BLaER1 treated with 17β-estradiol and CSF1 and Interleukin-3, amounts not matched to agents 10 nM and 100 nM (cell line): ENCODE measurements around the gene MED17.
A peak's percentile ranks its signal among the peaks of the same experiment; 100 is the strongest.

Experiments used
- H3K27ac ChIP-seq, 11 experiments: shearing (Covaris generic); formaldehyde crosslinking; 2 replicates each; pipeline ENCODE4 v1.8.1; 2022
- H3K27me3 ChIP-seq, 11 experiments: shearing (Covaris generic); formaldehyde crosslinking; 2 replicates each; pipeline ENCODE4 v1.8.1; 2022
- H3K36me3 ChIP-seq, 11 experiments: shearing (Covaris generic); formaldehyde crosslinking; 2 replicates each; pipeline ENCODE4 v1.8.1; 2022
- H3K4me1 ChIP-seq, 10 experiments: shearing (Covaris generic); formaldehyde crosslinking; 2 replicates each; pipeline ENCODE4 v1.8.1; 2022
- H3K4me2 ChIP-seq, 11 experiments: shearing (Covaris generic); formaldehyde crosslinking; 2 replicates each; pipeline ENCODE4 v1.8.1; 2022
- H3K4me3 ChIP-seq, 10 experiments: shearing (Covaris generic); formaldehyde crosslinking; 2 replicates each; pipeline ENCODE4 v1.8.1; 2022
- H3K9ac ChIP-seq, 11 experiments: shearing (Covaris generic); formaldehyde crosslinking; 2 replicates each; pipeline ENCODE4 v1.8.1; 2022
- H3K9me3 ChIP-seq, 11 experiments: shearing (Covaris generic); formaldehyde crosslinking; replicated peaks in 1 of 11; 2 replicates each; pipeline ENCODE4 v1.8.1; 2022
- H4K20me1 ChIP-seq, 11 experiments: shearing (Covaris generic); formaldehyde crosslinking; 2 replicates each; pipeline ENCODE4 v1.8.1; 2022
- Cebpa-rat ChIP-seq, 11 experiments: shearing (Covaris generic); IDR thresholded peaks; 2 replicates each; pipeline ENCODE4 v1.8.1; 2022

The MED17 gene

DNA sequence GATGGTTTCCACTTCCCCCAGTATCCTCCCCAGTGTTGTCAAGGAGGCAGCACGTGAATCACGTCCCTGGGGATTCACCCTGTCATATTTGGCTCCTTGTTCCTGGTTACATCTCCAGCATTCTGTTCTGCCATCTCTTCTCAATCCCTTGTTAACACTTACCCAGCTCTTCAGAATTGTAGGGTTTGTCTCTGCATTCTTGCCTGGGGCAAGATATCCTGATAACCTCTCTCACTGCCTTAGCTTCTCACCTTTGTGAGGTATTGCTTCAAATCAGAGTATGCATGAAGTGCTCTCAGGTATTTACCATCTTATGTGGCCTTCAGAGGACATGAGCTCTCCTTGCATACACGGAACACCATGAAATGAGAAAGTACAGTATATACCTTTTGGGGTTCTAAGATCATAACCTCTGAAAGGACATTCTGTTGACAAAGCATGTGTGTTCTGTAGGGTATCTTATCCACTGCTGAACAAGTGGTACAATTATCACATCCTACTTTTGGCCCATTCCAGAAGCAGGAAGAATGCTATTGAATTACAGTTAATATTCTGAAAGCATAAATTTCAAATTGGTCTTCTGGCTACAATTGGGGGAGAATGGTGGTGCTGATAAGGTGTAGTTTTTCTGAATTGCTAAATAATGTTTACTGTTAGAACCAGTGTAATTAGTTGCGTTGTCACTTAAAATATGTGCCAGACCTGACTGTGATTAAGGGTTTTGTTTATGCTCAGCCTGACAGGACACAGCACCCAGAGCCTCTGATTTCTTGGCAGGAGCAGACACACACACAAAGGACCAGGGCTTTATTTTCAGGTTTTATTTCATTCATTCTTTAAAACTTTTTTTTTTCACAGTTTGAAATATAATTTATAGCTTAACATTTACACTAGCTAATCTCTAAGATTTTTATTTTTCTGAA lies 33.6 kb downstream of the MED17 start:
- Histone ChIP-seq H3K4me3 (no peak overlapping the region), H3K9me3 (no peaks in the 10 kb centered on the region), H3K36me3 (peaks cover 31 to 47% (median 34%) of the 10 kb centered on the region in 11 experiments), H3K27me3 (no peaks in the 10 kb centered on the region), H3K4me1 (no peaks in the 10 kb centered on the region), H4K20me1 (peaks cover 0 to 32% (median 15%) of the 10 kb centered on the region in 11 experiments; a peak in 12 of 22 replicates), H3K4me2 (no peak overlapping the region), H3K27ac (no peak overlapping the region), H3K9ac (no peak overlapping the region)
- no peak for TF ChIP-seq Cebpa-rat (IDR thresholded peaks at IDR 0.05)

DNA sequence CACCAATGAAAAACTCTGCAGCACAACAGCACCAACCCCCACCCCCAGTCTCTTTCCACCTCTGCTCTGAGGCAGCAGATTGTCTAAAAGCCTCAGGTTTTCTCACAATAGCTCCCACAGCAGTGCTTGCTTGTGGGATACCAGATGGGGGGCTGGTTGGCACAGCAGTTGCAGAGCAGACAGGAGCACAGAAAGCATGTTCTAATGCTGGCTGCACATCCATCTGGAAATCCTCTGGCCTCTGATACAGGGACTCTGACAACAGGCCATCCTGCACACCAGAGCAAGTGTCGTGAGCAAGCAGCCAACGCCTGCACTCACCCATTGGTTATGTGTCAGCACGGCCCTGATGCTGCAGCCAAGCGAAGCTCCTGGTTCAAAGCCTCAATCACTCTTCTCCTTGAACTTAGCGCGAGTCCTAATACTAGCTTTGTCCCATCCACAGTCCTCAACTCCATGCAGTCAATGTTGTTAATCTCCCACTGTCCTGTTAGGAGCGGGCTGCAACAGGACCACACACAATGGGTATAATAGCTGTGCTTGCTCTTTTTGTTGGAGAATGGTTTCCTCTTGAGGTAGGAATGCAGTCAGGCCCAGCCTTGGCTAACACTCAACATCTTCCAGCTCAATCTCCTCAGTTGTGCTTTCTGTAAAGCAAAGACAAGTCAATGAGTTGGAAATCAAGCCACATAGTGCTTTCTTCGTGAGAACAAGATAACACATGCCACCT lies 36.0 kb downstream of the MED17 start:
- TF ChIP-seq Cebpa-rat (IDR thresholded peaks at IDR 0.05) = no peak
- Histone ChIP-seq H3K27me3 (no peaks in the 10 kb centered on the region), H3K9ac (no peak overlapping the region), H3K4me3 (no peak overlapping the region), H3K36me3 (peaks cover 6 to 22% (median 10%) of the 10 kb centered on the region in 11 experiments), H3K4me1 (no peaks in the 10 kb centered on the region), H4K20me1 (peaks cover 0 to 23% (median 4%) of the 10 kb centered on the region in 11 experiments; a peak in 7 of 22 replicates), H3K9me3 (no peaks in the 10 kb centered on the region), H3K4me2 (no peak overlapping the region), H3K27ac (no peak overlapping the region)

- no peak overlapping the region for H3K27ac ChIP-seq
- no peak for TF ChIP-seq Cebpa-rat (IDR thresholded peaks at IDR 0.05)
- peaks cover 0 to 15% (median 3%) of the 10 kb centered on the region in 11 experiments; a peak in 15 of 22 replicates for H3K36me3 ChIP-seq
- H3K9ac ChIP-seq = no peak overlapping the region
- H3K4me3 ChIP-seq = no peak overlapping the region
- H4K20me1 ChIP-seq = peaks cover 0 to 23% (median under 1%) of the 10 kb centered on the region in 11 experiments; a peak in 7 of 22 replicates
- H3K4me2 ChIP-seq = no peak overlapping the region
- no peaks in the 10 kb centered on the region for H3K4me1 ChIP-seq
- H3K27me3 ChIP-seq = no peaks in the 10 kb centered on the region
- no peaks in the 10 kb centered on the region for H3K9me3 ChIP-seq
Measured at GRCh38 chr11:93820847-93821246, 36.8 kb downstream of the MED17 start.

DNA sequence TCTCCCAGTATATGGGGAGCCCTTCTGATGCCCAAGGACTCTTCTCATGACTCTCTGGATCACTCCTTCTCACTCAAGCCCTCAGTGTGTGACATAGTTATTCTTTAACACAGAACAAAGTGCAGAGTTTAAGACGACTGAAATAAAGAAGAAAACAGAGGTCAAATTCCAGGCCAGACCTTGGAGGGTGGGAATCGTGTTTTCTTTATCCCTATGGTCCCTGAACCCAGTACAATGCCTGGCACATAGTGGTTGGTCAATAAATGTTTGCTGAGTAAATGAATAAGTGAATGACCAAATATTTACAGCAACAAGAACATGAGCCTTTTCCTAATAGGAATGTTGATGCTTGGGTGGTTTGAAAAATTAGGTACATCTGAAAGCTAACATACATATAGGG lies 37.5 kb downstream of the MED17 start:
- Histone ChIP-seq H3K9me3 (no peaks in the 10 kb centered on the region), H3K4me1 (no peaks in the 10 kb centered on the region), H3K4me3 (no peak overlapping the region), H3K27ac (no peak overlapping the region), H3K9ac (no peak overlapping the region), H4K20me1 (peaks cover 0 to 23% (median 0%) of the 10 kb centered on the region in 11 experiments; a peak in 7 of 22 replicates), H3K27me3 (no peaks in the 10 kb centered on the region), H3K36me3 (peaks cover 0 to 10% (median 0%) of the 10 kb centered on the region in 11 experiments; a peak in 3 of 22 replicates), H3K4me2 (no peak overlapping the region)
- TF ChIP-seq Cebpa-rat (IDR thresholded peaks at IDR 0.05) = no peak

GRCh38 chr11:93822359-93822758 lies 38.3 kb downstream of the MED17 start:
- H3K27ac ChIP-seq = no peak overlapping the region
- H3K4me3 ChIP-seq = no peak overlapping the region
- no peaks in the 10 kb centered on the region for H3K4me1 ChIP-seq
- H3K4me2 ChIP-seq = no peak overlapping the region
- H4K20me1 ChIP-seq = peaks cover 0 to 20% (median 0%) of the 10 kb centered on the region in 11 experiments; a peak in 7 of 22 replicates
- H3K9ac ChIP-seq = no peak overlapping the region
- no peaks in the 10 kb centered on the region for H3K27me3 ChIP-seq
- no peaks in the 10 kb centered on the region for H3K9me3 ChIP-seq
- TF ChIP-seq Cebpa-rat (IDR thresholded peaks at IDR 0.05) = no peak
- H3K36me3 ChIP-seq = peaks cover 0 to 7% (median 0%) of the 10 kb centered on the region in 11 experiments; a peak in 2 of 22 replicates

DNA sequence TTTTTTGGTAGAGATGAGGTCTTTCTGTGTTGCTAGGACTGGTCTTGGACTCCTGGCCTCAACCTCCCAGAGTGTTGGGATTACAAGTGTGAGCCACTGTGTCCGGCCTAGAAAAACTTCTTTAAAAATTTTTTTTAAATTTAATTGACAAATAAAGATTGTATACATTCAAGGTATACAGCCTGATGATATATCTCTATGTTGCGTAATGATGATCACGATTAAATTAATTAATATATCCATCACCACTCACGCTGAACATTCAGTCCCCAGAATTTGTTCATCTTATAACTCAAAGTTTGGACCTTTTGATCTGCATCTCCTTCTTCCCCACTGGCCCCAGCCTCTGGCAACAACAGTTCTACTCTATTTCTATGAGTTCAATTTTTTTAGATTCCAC lies 39.1 kb downstream of the MED17 start:
- Histone ChIP-seq H3K4me3 (no peak overlapping the region), H3K4me1 (no peaks in the 10 kb centered on the region), H3K36me3 (peaks cover 0 to 6% (median 0%) of the 10 kb centered on the region in 11 experiments; a peak in 1 of 22 replicates), H3K27ac (no peak overlapping the region), H3K9me3 (no peaks in the 10 kb centered on the region), H3K9ac (no peak overlapping the region), H3K27me3 (no peaks in the 10 kb centered on the region), H4K20me1 (peaks cover 0 to 13% (median 0%) of the 10 kb centered on the region in 11 experiments; a peak in 2 of 22 replicates), H3K4me2 (no peak overlapping the region)
- TF ChIP-seq Cebpa-rat (IDR thresholded peaks at IDR 0.05) = peak in 2 of 11 experiments; percentile 33 to 51; a peak in 1 of 22 replicates

DNA sequence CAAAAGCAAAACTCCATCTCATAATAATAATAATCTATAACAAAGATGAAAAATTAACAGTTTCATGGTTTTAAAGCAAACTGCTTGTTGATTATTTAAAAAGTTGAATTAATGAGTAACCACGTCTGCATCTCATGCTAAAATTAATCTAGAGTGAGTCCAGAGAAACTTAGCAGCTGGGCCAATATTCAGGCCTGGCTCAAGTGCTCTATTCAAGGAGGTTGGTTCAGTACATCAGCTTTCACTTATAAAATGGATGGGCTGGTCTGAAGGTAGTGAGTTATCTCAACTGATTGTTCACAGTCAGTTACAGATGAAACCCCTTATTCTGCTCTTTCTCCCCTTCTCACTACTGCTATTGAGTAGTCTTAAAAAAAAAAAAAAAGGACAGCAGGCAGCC lies 43.3 kb downstream of the MED17 start:
- TF ChIP-seq Cebpa-rat (IDR thresholded peaks at IDR 0.05) = no peak
- Histone ChIP-seq H3K4me3 (no peak overlapping the region), H3K27me3 (no peaks in the 10 kb centered on the region), H3K4me2 (no peak overlapping the region), H3K4me1 (no peaks in the 10 kb centered on the region), H3K27ac (no peak overlapping the region), H3K36me3 (no peaks in the 10 kb centered on the region), H3K9ac (no peak overlapping the region), H4K20me1 (no peaks in the 10 kb centered on the region), H3K9me3 (peaks cover 0 to under 1% (median 0%) of the 10 kb centered on the region in 11 experiments; a peak in 2 of 22 replicates)

DNA sequence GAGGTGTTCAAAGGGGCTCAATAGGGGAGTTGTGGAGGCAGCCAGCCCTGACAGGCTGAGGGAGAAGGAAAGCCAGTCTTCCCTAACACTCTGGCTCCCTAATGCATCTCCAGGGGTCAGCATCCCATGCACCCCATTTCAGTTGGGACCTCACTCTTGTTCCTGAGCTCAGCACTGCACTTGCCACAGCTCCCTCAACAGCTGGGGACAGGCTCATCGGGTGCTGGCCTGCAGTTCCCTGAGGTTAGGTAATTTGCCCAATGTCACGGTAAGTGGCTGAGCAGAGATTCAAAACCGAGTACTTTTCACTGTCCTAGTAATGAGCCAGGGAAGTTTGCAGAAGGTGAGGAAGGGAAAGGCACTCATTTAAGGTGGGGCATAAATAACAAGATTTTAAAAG lies 45.5 kb downstream of the MED17 start:
- no peaks in the 10 kb centered on the region for H3K4me1 ChIP-seq
- no peaks in the 10 kb centered on the region for H4K20me1 ChIP-seq
- no peak overlapping the region for H3K9ac ChIP-seq
- H3K4me2 ChIP-seq = no peak overlapping the region
- TF ChIP-seq Cebpa-rat (IDR thresholded peaks at IDR 0.05) = no peak
- peaks cover 0 to 6% (median 0%) of the 10 kb centered on the region in 11 experiments; a peak in 3 of 22 replicates for H3K9me3 ChIP-seq
- H3K27ac ChIP-seq = no peak overlapping the region
- H3K4me3 ChIP-seq = no peak overlapping the region
- no peaks in the 10 kb centered on the region for H3K27me3 ChIP-seq
- no peaks in the 10 kb centered on the region for H3K36me3 ChIP-seq
